HG03575 (cell line): ENCODE measurements around the gene GUCY2D.

Experiments
- ATAC-seq: cut with Tn5 transposase; IDR thresholded peaks from one replicate; pipeline ENCODE4 v1.9.1; 2021; ENCODE audit not compliant: unreplicated experiment, insufficient number of reproducible peaks, low FRiP score; ENCODE audit errors: extremely low read depth

The GUCY2D gene

GRCh38 chr17:8039611-8040168 is 37.3 kb downstream of the GUCY2D start:
- no peak for ATAC-seq

GRCh38 chr17:8041249-8041928 is 39.0 kb downstream of the GUCY2D start:
- no peak for ATAC-seq

- no peak for ATAC-seq
Measured at GRCh38 chr17:8041979-8042378, 39.6 kb downstream of the GUCY2D start.

- no peak for ATAC-seq
Measured at GRCh38 chr17:8044819-8045810, 42.7 kb downstream of the GUCY2D start.

DNA sequence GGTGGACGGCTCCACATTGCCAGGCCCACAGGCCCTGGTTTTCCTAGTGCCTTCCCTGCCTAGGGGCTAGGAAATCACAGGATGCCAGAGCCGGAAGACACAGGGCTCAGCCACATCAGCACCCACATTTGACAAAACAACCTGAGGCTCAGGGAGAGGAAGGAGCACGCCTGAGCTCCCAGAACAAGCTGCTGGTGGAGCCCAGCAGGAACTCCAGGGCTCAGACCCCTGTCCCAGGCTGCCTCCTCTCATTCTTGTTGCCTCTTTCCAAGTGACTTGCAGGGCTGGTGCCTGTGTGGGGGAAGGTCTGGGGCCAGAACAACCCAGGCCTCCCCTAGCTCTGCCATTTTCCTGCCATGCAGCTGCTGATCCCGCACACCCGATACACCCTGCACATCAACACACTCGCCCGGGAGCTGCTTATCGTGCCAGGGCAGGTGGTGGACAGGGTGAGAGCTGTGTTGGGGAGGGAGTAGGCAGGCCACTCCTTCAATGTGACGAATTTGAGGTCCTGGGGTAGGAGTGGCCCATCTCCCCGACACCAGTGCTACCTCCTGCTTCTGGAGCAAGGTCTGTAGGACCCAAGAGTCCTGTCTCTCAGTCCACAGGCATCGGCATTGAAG is 44.0 kb downstream of the GUCY2D start:
- ATAC-seq = no peak

GRCh38 chr17:8046929-8047768 is 44.7 kb downstream of the GUCY2D start:
- ATAC-seq = no peak

DNA sequence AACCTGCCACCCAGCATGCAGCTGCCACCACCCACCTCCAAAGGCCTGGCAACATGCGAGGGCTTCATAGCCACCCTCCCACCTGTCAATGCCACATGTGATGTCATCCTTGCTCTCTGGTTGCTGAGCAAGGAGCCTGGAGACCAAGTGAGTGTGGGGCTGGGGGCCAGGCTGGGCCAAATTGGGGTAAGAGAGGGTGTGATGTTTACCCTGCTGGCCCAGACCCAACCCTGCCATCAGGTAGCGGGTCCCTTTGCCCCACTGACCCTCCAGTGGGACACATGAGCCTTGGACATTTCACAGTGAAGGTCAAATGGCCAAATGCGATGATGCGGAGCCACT is 45.3 kb downstream of the GUCY2D start:
- ATAC-seq = no peak

GRCh38 chr17:8048236-8048635 is 45.8 kb downstream of the GUCY2D start:
- no peak for ATAC-seq

- no peak for ATAC-seq
Measured at GRCh38 chr17:8048736-8049135, 46.3 kb downstream of the GUCY2D start.

- no peak for ATAC-seq
Measured at GRCh38 chr17:8051831-8052230, 49.4 kb downstream of the GUCY2D start.

DNA sequence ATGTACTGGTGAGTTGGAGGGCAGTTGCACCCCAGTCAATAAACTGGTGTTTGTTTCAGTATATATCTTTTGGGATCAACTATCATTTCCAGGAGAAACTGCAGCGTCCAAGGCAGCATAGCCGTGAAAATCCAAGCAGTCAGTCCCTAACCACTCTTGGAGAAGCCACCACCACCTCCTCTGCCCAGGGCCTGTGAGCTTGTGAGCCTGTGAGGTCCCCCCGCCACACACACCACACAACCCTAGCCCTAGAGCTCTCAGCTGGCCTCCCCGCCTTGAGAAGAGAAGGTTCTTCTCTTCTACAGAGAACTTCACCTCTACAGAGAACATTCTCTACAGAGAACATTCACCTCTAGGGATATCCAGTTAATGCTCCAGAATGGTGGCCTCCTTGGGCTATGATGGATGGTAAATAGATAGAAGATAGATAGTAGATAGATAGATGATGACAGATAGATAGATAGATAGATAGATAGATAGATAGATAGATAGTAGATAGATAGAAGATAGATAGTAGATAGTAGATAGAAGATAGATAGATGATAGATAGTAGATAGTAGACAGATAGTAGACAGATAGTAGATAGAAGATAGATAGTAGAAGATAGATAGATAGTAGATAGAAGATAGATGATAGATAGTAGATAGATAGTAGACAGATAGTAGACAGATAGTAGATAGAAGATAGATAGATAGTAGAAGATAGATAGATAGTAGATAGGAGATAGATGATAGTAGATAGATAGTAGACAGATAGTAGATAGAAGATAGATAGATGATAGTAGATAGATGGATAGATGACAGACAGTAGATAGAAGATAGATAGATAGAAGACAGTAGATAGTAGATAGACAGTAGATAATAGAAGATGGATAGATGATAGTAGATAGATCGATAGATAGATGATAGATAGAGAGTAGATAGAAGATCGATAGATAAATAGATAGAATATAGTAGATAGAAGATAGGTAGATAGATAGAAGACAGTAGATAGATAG is 50.1 kb downstream of the GUCY2D start:
- ATAC-seq = no peak

GRCh38 chr17:8053600-8053999 is 51.2 kb downstream of the GUCY2D start:
- ATAC-seq = no peak

- no peak for ATAC-seq
Measured at GRCh38 chr17:8055851-8056231, 53.4 kb downstream of the GUCY2D start.

GRCh38 chr17:8056232-8056975 is 54.0 kb downstream of the GUCY2D start:
- ATAC-seq = no peak

DNA sequence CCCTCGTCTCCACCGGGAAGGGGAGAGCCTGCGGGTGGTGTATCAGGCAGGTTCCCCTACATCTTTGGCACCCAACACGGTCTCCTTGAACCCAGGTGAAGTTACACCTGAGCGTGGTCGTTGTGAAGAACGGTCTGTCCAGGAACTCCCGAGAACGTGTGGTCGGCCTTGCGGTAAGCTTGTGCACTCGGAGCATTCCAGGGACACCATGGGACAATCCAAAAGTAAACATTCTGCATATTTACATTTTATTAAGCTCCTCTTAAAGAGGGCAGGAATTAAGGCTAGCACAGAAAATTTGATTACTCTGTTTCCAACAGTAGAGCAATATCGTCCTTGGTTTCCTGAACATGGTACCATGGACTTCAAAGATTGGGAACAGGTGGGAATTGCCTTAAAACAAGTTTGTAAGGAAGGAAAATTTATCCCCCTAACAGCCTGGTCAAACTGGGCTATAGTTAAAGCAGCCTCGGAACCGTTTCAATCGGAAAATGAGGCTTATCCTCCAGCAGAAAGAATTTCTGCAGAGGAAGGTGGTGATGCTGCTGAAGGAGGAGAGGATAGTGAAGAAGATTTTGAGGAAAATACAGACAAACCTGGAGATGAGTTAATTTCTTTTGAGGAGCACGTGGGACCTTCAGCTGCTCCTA is 54.7 kb downstream of the GUCY2D start:
- no peak for ATAC-seq

GRCh38 chr17:8057691-8058114 is 55.3 kb downstream of the GUCY2D start:
- ATAC-seq = no peak

DNA sequence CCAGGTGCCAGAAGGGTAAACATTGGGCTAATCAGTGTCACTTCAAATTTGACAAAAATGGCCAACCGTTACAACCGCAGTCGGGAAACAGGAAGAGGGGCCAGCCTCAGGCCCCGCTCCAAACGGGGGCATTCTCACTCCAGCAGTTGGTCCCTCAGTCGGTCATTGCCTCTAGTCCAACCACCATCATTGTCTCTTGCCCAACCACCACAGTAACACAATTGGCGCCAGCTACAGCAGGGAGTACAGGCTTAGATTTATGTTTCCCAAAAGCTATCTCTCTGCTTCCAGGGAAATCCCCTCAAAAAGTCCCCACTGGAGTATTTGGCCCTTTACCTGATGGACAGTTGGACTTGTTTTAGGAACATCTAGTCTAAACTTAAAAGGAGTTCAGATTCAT is 56.7 kb downstream of the GUCY2D start:
- no peak for ATAC-seq
